ENCODE results near the gene PLAAT5. TPM values are rescaled to one million over a fixed set of nuclear protein-coding genes. Genes with fewer than 3 reads are reported as not detected.
A peak's percentile ranks its signal among the peaks of the same experiment; 100 is the strongest.

Gene PLAAT5
- total RNA-seq, 4 donors from 2014 or later: 6.7 to 15.3 (median 10.1) TPM

DNA sequence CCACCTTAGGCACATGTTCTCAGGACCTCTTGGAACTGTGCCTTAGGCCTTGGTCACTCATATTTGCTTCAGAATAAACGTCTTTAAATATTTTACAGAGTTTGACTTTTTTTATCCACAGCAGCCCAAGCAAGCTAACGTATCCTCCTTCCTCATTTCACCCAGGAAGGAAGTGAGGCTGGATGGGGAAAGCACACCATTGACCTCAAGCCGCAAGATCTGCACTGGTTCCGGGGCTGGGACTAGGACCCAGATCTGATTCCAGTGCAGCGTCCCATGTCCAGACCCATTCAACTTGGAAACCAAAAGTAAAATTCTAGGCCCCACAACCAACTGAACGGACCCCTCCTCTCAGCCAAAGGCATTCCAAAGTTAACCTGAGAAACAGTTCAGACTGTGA is 12.5 kb upstream of the PLAAT5 start:
- Histone ChIP-seq H3K9me3 (peaks cover 0 to 17% (median 1%) of the 10 kb centered on the region in 4 donors), H3K4me3 (no peak overlapping the region), H3K36me3 (no peaks in the 10 kb centered on the region), H3K27ac (no peak overlapping the region), H3K4me1 (peaks cover 0 to 22% (median 10%) of the 10 kb centered on the region in 4 donors), H3K27me3 (no peaks in the 10 kb centered on the region)
- 76 to 84% methylated on average over 6 of the region's 6 CpGs for WGBS, 2 donors
- TF ChIP-seq EP300 (IDR thresholded peaks at IDR 0.05) (peak in 1 of 2 donors; percentile 14), POLR2A (IDR thresholded peaks at IDR 0.05) (no peak)
- TF ChIP-seq, protein P1, sequence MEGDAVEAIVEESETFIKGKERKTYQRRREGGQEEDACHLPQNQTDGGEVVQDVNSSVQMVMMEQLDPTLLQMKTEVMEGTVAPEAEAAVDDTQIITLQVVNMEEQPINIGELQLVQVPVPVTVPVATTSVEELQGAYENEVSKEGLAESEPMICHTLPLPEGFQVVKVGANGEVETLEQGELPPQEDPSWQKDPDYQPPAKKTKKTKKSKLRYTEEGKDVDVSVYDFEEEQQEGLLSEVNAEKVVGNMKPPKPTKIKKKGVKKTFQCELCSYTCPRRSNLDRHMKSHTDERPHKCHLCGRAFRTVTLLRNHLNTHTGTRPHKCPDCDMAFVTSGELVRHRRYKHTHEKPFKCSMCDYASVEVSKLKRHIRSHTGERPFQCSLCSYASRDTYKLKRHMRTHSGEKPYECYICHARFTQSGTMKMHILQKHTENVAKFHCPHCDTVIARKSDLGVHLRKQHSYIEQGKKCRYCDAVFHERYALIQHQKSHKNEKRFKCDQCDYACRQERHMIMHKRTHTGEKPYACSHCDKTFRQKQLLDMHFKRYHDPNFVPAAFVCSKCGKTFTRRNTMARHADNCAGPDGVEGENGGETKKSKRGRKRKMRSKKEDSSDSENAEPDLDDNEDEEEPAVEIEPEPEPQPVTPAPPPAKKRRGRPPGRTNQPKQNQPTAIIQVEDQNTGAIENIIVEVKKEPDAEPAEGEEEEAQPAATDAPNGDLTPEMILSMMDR (IDR thresholded peaks at IDR 0.05): no peak
- no peak for DNase-seq (ENCODE audit: low spot score in 2 of 2)

DNA sequence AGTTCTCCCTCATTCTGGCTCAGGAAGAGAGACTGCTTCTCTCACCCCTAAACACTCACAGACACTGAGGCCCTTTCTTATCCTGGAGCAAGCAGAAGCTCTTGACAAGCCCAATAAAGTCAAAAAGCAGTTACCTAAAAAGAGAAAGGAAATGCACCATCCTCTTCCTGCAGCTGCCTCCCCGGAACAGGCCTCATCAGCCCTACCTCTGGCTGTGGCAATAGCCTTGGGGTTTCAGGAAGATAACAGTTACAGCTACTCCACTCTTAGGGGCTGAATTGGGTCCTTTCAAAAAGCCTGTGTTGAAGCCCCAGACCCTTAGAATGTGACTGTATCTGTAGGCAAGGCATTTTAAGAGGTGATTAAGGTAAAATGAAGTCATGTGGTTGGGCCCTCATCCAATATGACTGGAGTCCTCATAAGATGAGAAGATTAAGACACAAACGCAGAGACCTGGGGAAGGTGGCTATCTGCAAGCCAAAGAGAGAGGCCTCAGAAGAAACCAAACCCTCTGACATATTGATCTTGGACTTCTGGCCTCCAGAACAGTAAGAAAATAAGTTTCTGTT is 11.4 kb upstream of the PLAAT5 start:
- no peaks in the 10 kb centered on the region for H3K36me3 ChIP-seq
- no peak overlapping the region for H3K27ac ChIP-seq
- H3K27me3 ChIP-seq: no peaks in the 10 kb centered on the region
- H3K4me3 ChIP-seq: no peak overlapping the region
- DNase-seq (ENCODE audit: low spot score in 2 of 2): no peak
- H3K4me1 ChIP-seq: peaks cover 0 to 22% (median 10%) of the 10 kb centered on the region in 4 donors
- H3K9me3 ChIP-seq: peaks cover 0 to 17% (median 1%) of the 10 kb centered on the region in 4 donors
- 67 to 80% methylated on average over 2 of the region's 2 CpGs for WGBS, 2 donors
- no peak for TF ChIP-seq EP300 (IDR thresholded peaks at IDR 0.05)
- TF ChIP-seq, protein P1 (IDR thresholded peaks at IDR 0.05): no peak

DNA sequence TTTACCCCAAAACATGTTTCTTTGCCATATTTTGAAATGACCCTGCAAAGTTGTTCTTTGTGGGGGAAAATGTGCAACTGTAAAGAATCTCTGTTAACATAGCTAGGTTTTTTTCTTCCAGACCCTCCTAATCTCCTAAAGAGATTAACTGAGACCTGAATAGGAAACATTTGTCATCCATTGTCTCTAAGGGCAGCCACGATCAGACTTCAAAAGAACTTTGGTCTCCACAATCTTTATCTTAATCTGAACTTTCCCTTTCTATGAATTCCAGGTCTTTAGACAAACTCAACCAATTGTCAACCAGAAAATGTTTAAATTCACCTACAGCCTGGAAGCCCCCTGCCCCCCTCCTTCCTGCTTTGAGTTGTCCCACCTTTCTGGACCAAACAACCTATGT is 10.3 kb upstream of the PLAAT5 start:
- Histone ChIP-seq H3K9me3 (peaks cover 0 to 17% (median 1%) of the 10 kb centered on the region in 4 donors), H3K4me3 (no peak overlapping the region), H3K27me3 (no peaks in the 10 kb centered on the region), H3K36me3 (no peaks in the 10 kb centered on the region), H3K4me1 (peaks cover 0 to 18% (median 9%) of the 10 kb centered on the region in 4 donors), H3K27ac (no peak overlapping the region)
- TF ChIP-seq EP300 (IDR thresholded peaks at IDR 0.05) (no peak), POLR2A (IDR thresholded peaks at IDR 0.05) (no peak)
- TF ChIP-seq, protein P1 (IDR thresholded peaks at IDR 0.05): no peak
- 70 to 73% methylated on average over 1 of the region's 1 CpG for WGBS, 2 donors
- no peak for DNase-seq (ENCODE audit: low spot score in 2 of 2)

DNA sequence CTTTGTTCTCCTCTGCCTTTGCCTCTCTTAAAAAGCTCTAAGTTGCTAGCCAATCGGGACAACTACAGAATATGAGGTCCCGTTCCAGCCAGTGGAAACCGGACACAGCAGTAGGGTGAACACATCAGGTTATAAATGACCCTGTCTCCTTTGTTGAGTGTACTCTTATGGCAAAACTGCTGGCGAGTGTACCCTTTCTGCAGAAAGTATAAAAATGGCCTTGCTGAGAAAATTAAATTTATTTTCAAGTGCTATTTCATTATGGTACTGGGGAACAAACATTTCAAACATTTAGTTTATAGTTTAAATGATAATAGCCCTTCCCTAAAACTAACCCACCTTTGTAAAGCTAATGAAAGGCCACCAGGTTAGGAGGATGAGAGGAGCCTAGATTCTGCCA is 8.9 kb upstream of the PLAAT5 start:
- 91 to 96% methylated on average over 4 of the region's 4 CpGs for WGBS, 2 donors
- DNase-seq (ENCODE audit: low spot score in 2 of 2): no peak
- no peaks in the 10 kb centered on the region for H3K27me3 ChIP-seq
- H3K4me1 ChIP-seq: peaks cover 0 to 11% (median 2%) of the 10 kb centered on the region in 4 donors
- no peaks in the 10 kb centered on the region for H3K36me3 ChIP-seq
- TF ChIP-seq EP300 (IDR thresholded peaks at IDR 0.05) (no peak), POLR2A (IDR thresholded peaks at IDR 0.05) (no peak)
- TF ChIP-seq, protein P1 (IDR thresholded peaks at IDR 0.05): no peak
- no peak overlapping the region for H3K27ac ChIP-seq
- no peak overlapping the region for H3K4me3 ChIP-seq
- H3K9me3 ChIP-seq: peaks cover 0 to 17% (median 1%) of the 10 kb centered on the region in 4 donors

DNA sequence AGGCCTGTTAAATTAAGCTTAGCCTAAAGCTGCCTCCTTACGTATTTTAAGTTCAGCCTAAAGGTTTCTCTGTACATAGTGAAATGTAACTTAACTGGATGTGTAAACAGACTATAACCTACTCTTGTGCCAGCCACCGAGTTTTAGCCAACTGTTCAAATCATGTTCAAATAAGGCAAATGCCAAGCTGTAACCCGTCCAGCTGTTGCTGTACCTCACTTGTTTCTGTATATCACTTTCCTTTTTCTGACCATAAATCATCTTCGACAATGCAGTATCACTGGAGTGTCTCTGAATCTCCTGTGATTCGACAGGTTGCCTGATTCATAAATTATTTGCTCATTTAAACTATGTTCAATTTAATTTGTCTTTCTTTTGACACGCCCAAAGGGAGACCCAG is 4.0 kb upstream of the PLAAT5 start:
- no peak overlapping the region for H3K27ac ChIP-seq
- H3K27me3 ChIP-seq: no peaks in the 10 kb centered on the region
- H3K4me3 ChIP-seq: no peak overlapping the region
- 90 to 94% methylated on average over 6 of the region's 6 CpGs for WGBS, 2 donors
- TF ChIP-seq EP300 (IDR thresholded peaks at IDR 0.05) (no peak), POLR2A (IDR thresholded peaks at IDR 0.05) (no peak)
- TF ChIP-seq, protein P1 (IDR thresholded peaks at IDR 0.05): no peak
- peaks cover 0 to 19% (median 2%) of the 10 kb centered on the region in 4 donors for H3K4me1 ChIP-seq
- no peak for DNase-seq (ENCODE audit: low spot score in 2 of 2)
- no peaks in the 10 kb centered on the region for H3K36me3 ChIP-seq
- H3K9me3 ChIP-seq: peaks cover 0 to 7% (median 0%) of the 10 kb centered on the region in 4 donors

Measured in tibial nerve (tissue), 4 donors.